ENCODE results near the gene CD99. TPM values are rescaled to one million over a fixed set of nuclear protein-coding genes. Genes with fewer than 3 reads are reported as not detected.
A peak's percentile ranks its signal among the peaks of the same experiment; 100 is the strongest.

The CD99 gene
- total RNA-seq, 1 experiment from 2014 or later, result 77.9 TPM

DNA sequence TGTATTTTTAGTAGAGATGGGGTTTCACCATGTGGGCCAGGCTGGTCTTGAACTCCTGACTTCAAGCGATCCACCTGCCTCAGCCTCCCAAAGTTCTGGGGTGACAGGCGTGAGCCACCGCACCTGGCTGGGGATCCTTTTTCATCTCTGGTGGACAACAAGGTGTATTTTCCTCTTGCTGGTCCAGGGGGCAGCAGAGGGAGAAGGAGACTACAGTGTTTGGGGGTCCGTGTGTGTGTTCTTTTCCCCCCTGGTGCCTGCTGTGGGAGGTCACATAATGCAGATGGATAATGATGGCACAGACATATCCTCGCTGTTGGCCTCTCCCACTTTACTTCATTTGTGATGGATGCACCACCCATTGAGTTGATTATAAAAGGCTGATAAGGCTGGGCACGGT is 39.0 kb upstream of the CD99 start:
- Mint-ChIP-seq H3K36me3 (peaks cover 28% of the 10 kb centered on the region), H3K27ac (no peak overlapping the region), H3K9me3 (peaks cover 8% of the 10 kb centered on the region), H3K27me3 (ENCODE audit: low read depth) (no peaks in the 10 kb centered on the region), H3K4me3 (no peak overlapping the region), H3K4me1 (no peaks in the 10 kb centered on the region)
- ATAC-seq, result peak; percentile 53
- no peak for TF ChIP-seq IRF2 (CRISPR knock-in tag; IDR thresholded peaks at IDR 0.05; ENCODE audit: borderline replicate concordance, low read depth)
- TF ChIP-seq ZMAT4 (CRISPR knock-in tag; IDR thresholded peaks at IDR 0.05), result no peak
- TF ChIP-seq CTCF (IDR thresholded peaks at IDR 0.05), result peak; percentile 38; the same call in 1 of the 2 replicates
- no peak for TF ChIP-seq ATF1 (CRISPR knock-in tag; IDR thresholded peaks at IDR 0.05)
- TF ChIP-seq ZNF425 (CRISPR knock-in tag; conservative IDR thresholded peaks at IDR 0.05), result no peak
- no peak for TF ChIP-seq ATF2 (CRISPR knock-in tag; IDR thresholded peaks at IDR 0.05; ENCODE audit: borderline replicate concordance, low read depth)
- CTCF ChIA-PET, result no interaction called here
- POLR2A ChIA-PET, result no interaction called here
- DNase-seq (ENCODE audit: low spot score), result peak; percentile 34

- no peaks in the 10 kb centered on the region for H3K27me3 Mint-ChIP-seq (ENCODE audit: low read depth)
- no peak overlapping the region for H3K4me3 Mint-ChIP-seq
- H3K4me1 Mint-ChIP-seq, result 0 out of 2 replicates have a peak, but pooled peaks cover 6% of the 10 kb centered on the region
- no peak for DNase-seq (ENCODE audit: low spot score)
- ChIA-PET CTCF (no interaction called here), POLR2A (no interaction called here)
- H3K27ac Mint-ChIP-seq, result no peak overlapping the region
- ATAC-seq, result no peak
- H3K9me3 Mint-ChIP-seq, result peaks cover 8% of the 10 kb centered on the region
- H3K36me3 Mint-ChIP-seq, result peaks cover 23% of the 10 kb centered on the region
- TF ChIP-seq MYBL2 (CRISPR knock-in tag; IDR thresholded peaks at IDR 0.05) (no peak), ZBTB21 (CRISPR knock-in tag; IDR thresholded peaks at IDR 0.05; ENCODE audit: borderline replicate concordance) (no peak), CDX4 (CRISPR knock-in tag; IDR thresholded peaks at IDR 0.05; ENCODE audit: borderline replicate concordance) (no peak), NFYB (CRISPR knock-in tag; conservative IDR thresholded peaks at IDR 0.05; ENCODE audit: low read depth) (no peak), TCF7 (CRISPR knock-in tag; IDR thresholded peaks at IDR 0.05; ENCODE audit: low read depth) (no peak), ZNF263 (CRISPR knock-in tag; IDR thresholded peaks at IDR 0.05; ENCODE audit: low read depth) (no peak), TEAD1 (CRISPR knock-in tag; IDR thresholded peaks at IDR 0.05) (no peak), SP1 (CRISPR knock-in tag; conservative IDR thresholded peaks at IDR 0.05) (no peak), ATF2 (CRISPR knock-in tag; IDR thresholded peaks at IDR 0.05; ENCODE audit: borderline replicate concordance, low read depth) (no peak), RORB (CRISPR knock-in tag; IDR thresholded peaks at IDR 0.05) (no peak)
- TF ChIP-seq, protein P1, sequence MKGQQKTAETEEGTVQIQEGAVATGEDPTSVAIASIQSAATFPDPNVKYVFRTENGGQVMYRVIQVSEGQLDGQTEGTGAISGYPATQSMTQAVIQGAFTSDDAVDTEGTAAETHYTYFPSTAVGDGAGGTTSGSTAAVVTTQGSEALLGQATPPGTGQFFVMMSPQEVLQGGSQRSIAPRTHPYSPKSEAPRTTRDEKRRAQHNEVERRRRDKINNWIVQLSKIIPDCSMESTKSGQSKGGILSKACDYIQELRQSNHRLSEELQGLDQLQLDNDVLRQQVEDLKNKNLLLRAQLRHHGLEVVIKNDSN (CRISPR knock-in tag; IDR thresholded peaks at IDR 0.05), result no peak
- TF ChIP-seq, protein P2, sequence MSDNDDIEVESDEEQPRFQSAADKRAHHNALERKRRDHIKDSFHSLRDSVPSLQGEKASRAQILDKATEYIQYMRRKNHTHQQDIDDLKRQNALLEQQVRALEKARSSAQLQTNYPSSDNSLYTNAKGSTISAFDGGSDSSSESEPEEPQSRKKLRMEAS (CRISPR knock-in tag; IDR thresholded peaks at IDR 0.05), result no peak
- TF ChIP-seq, protein P3, sequence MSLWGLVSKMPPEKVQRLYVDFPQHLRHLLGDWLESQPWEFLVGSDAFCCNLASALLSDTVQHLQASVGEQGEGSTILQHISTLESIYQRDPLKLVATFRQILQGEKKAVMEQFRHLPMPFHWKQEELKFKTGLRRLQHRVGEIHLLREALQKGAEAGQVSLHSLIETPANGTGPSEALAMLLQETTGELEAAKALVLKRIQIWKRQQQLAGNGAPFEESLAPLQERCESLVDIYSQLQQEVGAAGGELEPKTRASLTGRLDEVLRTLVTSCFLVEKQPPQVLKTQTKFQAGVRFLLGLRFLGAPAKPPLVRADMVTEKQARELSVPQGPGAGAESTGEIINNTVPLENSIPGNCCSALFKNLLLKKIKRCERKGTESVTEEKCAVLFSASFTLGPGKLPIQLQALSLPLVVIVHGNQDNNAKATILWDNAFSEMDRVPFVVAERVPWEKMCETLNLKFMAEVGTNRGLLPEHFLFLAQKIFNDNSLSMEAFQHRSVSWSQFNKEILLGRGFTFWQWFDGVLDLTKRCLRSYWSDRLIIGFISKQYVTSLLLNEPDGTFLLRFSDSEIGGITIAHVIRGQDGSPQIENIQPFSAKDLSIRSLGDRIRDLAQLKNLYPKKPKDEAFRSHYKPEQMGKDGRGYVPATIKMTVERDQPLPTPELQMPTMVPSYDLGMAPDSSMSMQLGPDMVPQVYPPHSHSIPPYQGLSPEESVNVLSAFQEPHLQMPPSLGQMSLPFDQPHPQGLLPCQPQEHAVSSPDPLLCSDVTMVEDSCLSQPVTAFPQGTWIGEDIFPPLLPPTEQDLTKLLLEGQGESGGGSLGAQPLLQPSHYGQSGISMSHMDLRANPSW (CRISPR knock-in tag; conservative IDR thresholded peaks at IDR 0.05; ENCODE audit: low read depth), result no peak
Measured at GRCh38 chrX:2654436-2655340, 36.4 kb upstream of the CD99 start.

Data from WTC11 (cell line).